Activated CD8-positive, alpha-beta memory T cell treated with anti-CD3 and anti-CD28 coated beads, Interleukin-2, amount 10 ng/mL, durations not matched to agents 7 days and 5 days (primary cell): Measurements from ENCODE around the gene TAGLN2. TPM values are rescaled to one million over a fixed set of nuclear protein-coding genes. Genes with fewer than 3 reads are reported as not detected.

ENCODE experiments used
- ATAC-seq: fragments of 150-1000 bp; cut with Tn5 transposase; one replicate; pipeline ENCODE4 v1.10.0; 2021; ENCODE audit warnings: moderate library complexity
- CTCF ChIA-PET: fragments of 350-600 bp; sonication (Branson Sonifier 250); formaldehyde crosslinking; loops from one replicate; lab custom pipeline; 2021; ENCODE audit warnings: antibody characterized with exemption; lab: Charles Lee
- DNase-seq: peaks from one replicate; pipeline ENCODE4 v3.0.0-alpha.2; 2020
- H3K27ac Mint-ChIP-seq: one replicate; pipeline ENCODE4 v1.8.0; 2021; ENCODE audit warnings: mild to moderate bottlenecking, mixed read lengths
- H3K27me3 Mint-ChIP-seq: one replicate; pipeline ENCODE4 v1.8.0; 2021; ENCODE audit warnings: mixed read lengths
- H3K36me3 Mint-ChIP-seq: one replicate; pipeline ENCODE4 v1.8.0; 2021; ENCODE audit warnings: mild to moderate bottlenecking, mixed read lengths
- H3K4me1 Mint-ChIP-seq: one replicate; pipeline ENCODE4 v1.8.0; 2021; ENCODE audit warnings: mixed read lengths
- H3K4me3 Mint-ChIP-seq: one replicate; pipeline ENCODE4 v1.8.0; 2021; ENCODE audit warnings: mild to moderate bottlenecking, moderate library complexity, mixed read lengths
- H3K9me3 Mint-ChIP-seq: one replicate; pipeline ENCODE4 v1.8.0; 2022; ENCODE audit warnings: low read depth, mixed read lengths
- total RNA-seq, 2 experiments: library from RNA; stranded (reverse); gene quantifications; one replicate each; pipeline ENCODE4 v1.2.3, GENCODE V29; 2021

TAGLN2 gene
- 100 to 1,000 TPM; 479 to 513 TPM for total RNA-seq

- Mint-ChIP-seq H3K36me3 (peaks cover 26% of the 10 kb centered on the region), H3K27me3 (no peaks in the 10 kb centered on the region), H3K9me3 (no peaks in the 10 kb centered on the region), H3K27ac (peak within 1 kb of the TSS; percentile 98), H3K4me1 (peaks cover 42% of the 10 kb centered on the region), H3K4me3 (peak within 1 kb of the TSS; percentile 95)
- CTCF ChIA-PET = interaction anchor here (1.2 to 7.6 kb wide), 7 partner anchors 11 to 126 kb away, joined by 3 to 69 read pairs (median 13); no protein-coding TSS in a partner anchor
- ATAC-seq (peak; percentile 70), DNase-seq (peak; percentile 93)
Measured at GRCh38 chr1:159924791-159925718, at the start of gene TAGLN2. TAGLN2 (minus strand) TSS chr1:159925507; CDS start chr1:159920509, 4,998 bp downstream.

GRCh38 chr1:159974350-159974965 lies 49.2 kb upstream of the TAGLN2 start:
- no peak overlapping the region for H3K27ac Mint-ChIP-seq
- ATAC-seq = no peak
- peak; percentile 19 for DNase-seq
- H3K4me1 Mint-ChIP-seq = no peaks in the 10 kb centered on the region
- peaks cover 37% of the 10 kb centered on the region for H3K27me3 Mint-ChIP-seq
- H3K36me3 Mint-ChIP-seq = no peaks in the 10 kb centered on the region
- CTCF ChIA-PET = no interaction called here
- no peak overlapping the region for H3K4me3 Mint-ChIP-seq
- H3K9me3 Mint-ChIP-seq = no peaks in the 10 kb centered on the region

GRCh38 chr1:159973350-159973940 lies 48.1 kb upstream of the TAGLN2 start:
- ATAC-seq (no peak), DNase-seq (peak; percentile 19)
- Mint-ChIP-seq H3K9me3 (no peaks in the 10 kb centered on the region), H3K4me1 (no peaks in the 10 kb centered on the region), H3K27me3 (peaks cover 34% of the 10 kb centered on the region), H3K36me3 (no peaks in the 10 kb centered on the region), H3K4me3 (no peak overlapping the region), H3K27ac (no peak overlapping the region)
- CTCF ChIA-PET = interaction anchor here (1.2 kb wide), 1 partner anchor 34 kb away, joined by 6 read pairs; no protein-coding TSS in a partner anchor

GRCh38 chr1:159972443-159973205 lies 47.3 kb upstream of the TAGLN2 start:
- peaks cover 34% of the 10 kb centered on the region for H3K27me3 Mint-ChIP-seq
- no peaks in the 10 kb centered on the region for H3K9me3 Mint-ChIP-seq
- H3K4me1 Mint-ChIP-seq = no peaks in the 10 kb centered on the region
- no peak overlapping the region for H3K27ac Mint-ChIP-seq
- no peaks in the 10 kb centered on the region for H3K36me3 Mint-ChIP-seq
- CTCF ChIA-PET = interaction anchor here (1.2 kb wide), 1 partner anchor 35 kb away, joined by 6 read pairs; no protein-coding TSS in a partner anchor
- DNase-seq (peak; percentile 37), ATAC-seq (no peak)
- no peak overlapping the region for H3K4me3 Mint-ChIP-seq

GRCh38 chr1:159970932-159971342 lies 45.6 kb upstream of the TAGLN2 start:
- CTCF ChIA-PET = interaction anchor here (1.6 kb wide), 1 partner anchor 37 kb away, joined by 4 read pairs; no protein-coding TSS in a partner anchor
- no peak for ATAC-seq
- peak; percentile 18 for DNase-seq
- Mint-ChIP-seq H3K27me3 (peaks cover 39% of the 10 kb centered on the region), H3K4me1 (no peaks in the 10 kb centered on the region), H3K36me3 (no peaks in the 10 kb centered on the region), H3K9me3 (no peaks in the 10 kb centered on the region), H3K27ac (no peak overlapping the region), H3K4me3 (no peak overlapping the region)

GRCh38 chr1:159968901-159969300 lies 43.6 kb upstream of the TAGLN2 start:
- no peaks in the 10 kb centered on the region for H3K9me3 Mint-ChIP-seq
- peaks cover 51% of the 10 kb centered on the region for H3K27me3 Mint-ChIP-seq
- H3K27ac Mint-ChIP-seq = no peak overlapping the region
- H3K36me3 Mint-ChIP-seq = no peaks in the 10 kb centered on the region
- ATAC-seq (no peak), DNase-seq (no peak)
- H3K4me1 Mint-ChIP-seq = no peaks in the 10 kb centered on the region
- CTCF ChIA-PET = interaction anchor here (1.1 kb wide), 1 partner anchor 35 kb away, joined by 3 read pairs; no protein-coding TSS in a partner anchor
- H3K4me3 Mint-ChIP-seq = no peak overlapping the region

GRCh38 chr1:159965263-159965662 lies 40.0 kb upstream of the TAGLN2 start:
- Mint-ChIP-seq H3K36me3 (no peaks in the 10 kb centered on the region), H3K4me3 (no peak overlapping the region), H3K4me1 (no peaks in the 10 kb centered on the region), H3K27me3 (peaks cover 48% of the 10 kb centered on the region), H3K9me3 (no peaks in the 10 kb centered on the region), H3K27ac (no peak overlapping the region)
- DNase-seq (no peak), ATAC-seq (no peak)
- CTCF ChIA-PET = no interaction called here

GRCh38 chr1:159964144-159964543 lies 38.8 kb upstream of the TAGLN2 start:
- H3K27me3 Mint-ChIP-seq = peaks cover 47% of the 10 kb centered on the region
- H3K4me1 Mint-ChIP-seq = peaks cover 6% of the 10 kb centered on the region
- H3K27ac Mint-ChIP-seq = no peak overlapping the region
- no peaks in the 10 kb centered on the region for H3K36me3 Mint-ChIP-seq
- CTCF ChIA-PET = interaction anchor here (0.8 kb wide), 1 partner anchor 44 kb away, joined by 3 read pairs; no protein-coding TSS in a partner anchor
- H3K9me3 Mint-ChIP-seq = no peaks in the 10 kb centered on the region
- H3K4me3 Mint-ChIP-seq = no peak overlapping the region
- ATAC-seq (no peak), DNase-seq (no peak)

- DNase-seq (no peak), ATAC-seq (no peak)
- H3K9me3 Mint-ChIP-seq = no peaks in the 10 kb centered on the region
- H3K4me3 Mint-ChIP-seq = no peak overlapping the region
- peaks cover 29% of the 10 kb centered on the region for H3K27me3 Mint-ChIP-seq
- no peak overlapping the region for H3K27ac Mint-ChIP-seq
- peaks cover 17% of the 10 kb centered on the region for H3K4me1 Mint-ChIP-seq
- no peaks in the 10 kb centered on the region for H3K36me3 Mint-ChIP-seq
- CTCF ChIA-PET = no interaction called here
Measured at GRCh38 chr1:159962176-159962575, 36.9 kb upstream of the TAGLN2 start.

GRCh38 chr1:159961636-159962035 lies 36.3 kb upstream of the TAGLN2 start:
- Mint-ChIP-seq H3K4me3 (no peak overlapping the region), H3K36me3 (no peaks in the 10 kb centered on the region), H3K27me3 (peaks cover 24% of the 10 kb centered on the region), H3K27ac (no peak overlapping the region), H3K9me3 (no peaks in the 10 kb centered on the region), H3K4me1 (peaks cover 17% of the 10 kb centered on the region)
- ATAC-seq (no peak), DNase-seq (no peak)
- CTCF ChIA-PET = no interaction called here

GRCh38 chr1:159960721-159961381 lies 35.5 kb upstream of the TAGLN2 start:
- no peak for ATAC-seq
- no peak for DNase-seq
- Mint-ChIP-seq H3K27me3 (peaks cover 16% of the 10 kb centered on the region), H3K9me3 (no peaks in the 10 kb centered on the region), H3K4me3 (no peak overlapping the region), H3K4me1 (peaks cover 17% of the 10 kb centered on the region), H3K27ac (no peak overlapping the region), H3K36me3 (no peaks in the 10 kb centered on the region)
- CTCF ChIA-PET = no interaction called here

GRCh38 chr1:159959451-159959850 lies 34.1 kb upstream of the TAGLN2 start:
- DNase-seq (no peak), ATAC-seq (no peak)
- Mint-ChIP-seq H3K27me3 (peaks cover 14% of the 10 kb centered on the region), H3K27ac (no peak overlapping the region), H3K4me3 (no peak overlapping the region), H3K36me3 (no peaks in the 10 kb centered on the region), H3K4me1 (peaks cover 17% of the 10 kb centered on the region), H3K9me3 (no peaks in the 10 kb centered on the region)
- CTCF ChIA-PET = no interaction called here
